COLO668 (cell line): Measurements from ENCODE around the gene NGDN.

Experiments
- DNase-seq: peaks from one replicate; lab custom pipeline; 2025; ENCODE audit not compliant: unreplicated experiment; lab: John Stamatoyannopoulos, UW

The NGDN gene

DNA sequence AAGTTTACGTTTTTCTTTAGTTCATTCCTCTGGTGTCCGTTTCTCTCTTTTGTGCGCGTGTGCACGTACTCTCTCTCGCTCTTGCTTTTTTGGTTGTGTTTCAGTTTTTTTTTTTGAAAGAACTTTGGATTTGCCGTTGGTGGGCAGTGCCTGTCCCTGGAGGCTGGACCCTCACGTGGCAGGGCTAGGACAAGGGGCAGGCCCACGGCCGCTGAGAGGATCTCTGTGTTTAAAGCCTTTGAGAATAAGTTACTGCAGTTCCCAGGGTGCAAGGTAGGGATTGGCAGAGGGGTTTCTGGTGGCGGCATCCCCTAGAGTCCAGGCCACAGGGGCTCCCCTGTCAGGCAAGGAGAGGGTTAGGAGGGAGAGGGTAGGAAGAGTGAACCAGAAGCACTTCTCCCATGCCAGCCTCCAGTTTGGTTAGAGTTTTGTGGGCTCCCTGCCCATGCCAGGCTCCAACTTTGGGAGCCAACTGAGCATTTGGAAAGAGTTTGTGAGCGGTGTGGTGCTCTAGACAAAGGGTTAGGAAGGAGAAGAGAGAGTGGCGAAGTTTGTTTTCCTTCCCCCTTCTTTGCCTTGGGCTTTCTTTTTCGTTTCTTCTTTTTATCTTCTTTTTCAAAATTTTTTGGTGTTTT lies 51.5 kb downstream of the NGDN start:
- DNase-seq = no peak

DNA sequence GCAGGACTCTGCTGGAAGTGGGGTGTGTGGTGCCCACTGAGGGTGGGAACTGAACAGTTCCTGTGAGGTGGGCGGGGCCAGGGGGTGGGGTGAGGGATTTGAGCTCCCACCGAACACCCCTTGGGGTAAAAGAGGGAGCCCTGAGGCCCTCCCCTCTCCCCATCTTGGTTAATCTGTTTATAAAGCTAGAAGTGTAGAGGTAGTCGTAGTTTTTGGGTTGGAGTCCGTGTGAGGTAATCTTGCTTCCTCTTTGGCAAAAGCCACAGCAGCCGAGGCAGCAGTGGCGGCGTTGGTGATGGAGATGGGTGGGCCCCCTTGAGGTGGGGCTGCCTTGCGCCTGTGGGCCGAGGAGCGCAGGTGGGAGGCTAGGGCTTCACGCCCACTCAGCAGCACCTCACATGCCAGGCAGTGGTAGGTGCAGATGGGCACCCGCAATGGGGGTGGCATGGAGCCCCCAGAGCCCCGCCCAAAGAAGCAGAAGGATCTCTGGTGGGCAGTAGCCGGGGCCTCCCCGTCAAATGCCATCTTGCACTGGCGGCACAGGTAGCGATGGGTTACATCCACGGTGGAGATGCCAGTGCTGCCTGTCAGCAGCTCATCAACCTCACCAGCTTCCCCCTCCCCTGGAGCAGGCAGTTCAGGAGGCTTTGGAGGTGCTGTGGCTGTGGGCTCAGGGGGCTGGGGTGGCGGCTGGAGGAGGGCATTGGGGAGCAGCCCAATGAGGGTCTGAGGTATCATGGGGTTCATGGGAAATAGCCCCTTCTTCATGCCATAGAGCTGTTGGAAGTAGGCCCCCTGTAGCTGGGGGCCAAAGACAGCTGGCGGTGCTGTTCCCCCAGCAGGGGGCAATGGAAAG lies 52.5 kb downstream of the NGDN start:
- DNase-seq = no peak

DNA sequence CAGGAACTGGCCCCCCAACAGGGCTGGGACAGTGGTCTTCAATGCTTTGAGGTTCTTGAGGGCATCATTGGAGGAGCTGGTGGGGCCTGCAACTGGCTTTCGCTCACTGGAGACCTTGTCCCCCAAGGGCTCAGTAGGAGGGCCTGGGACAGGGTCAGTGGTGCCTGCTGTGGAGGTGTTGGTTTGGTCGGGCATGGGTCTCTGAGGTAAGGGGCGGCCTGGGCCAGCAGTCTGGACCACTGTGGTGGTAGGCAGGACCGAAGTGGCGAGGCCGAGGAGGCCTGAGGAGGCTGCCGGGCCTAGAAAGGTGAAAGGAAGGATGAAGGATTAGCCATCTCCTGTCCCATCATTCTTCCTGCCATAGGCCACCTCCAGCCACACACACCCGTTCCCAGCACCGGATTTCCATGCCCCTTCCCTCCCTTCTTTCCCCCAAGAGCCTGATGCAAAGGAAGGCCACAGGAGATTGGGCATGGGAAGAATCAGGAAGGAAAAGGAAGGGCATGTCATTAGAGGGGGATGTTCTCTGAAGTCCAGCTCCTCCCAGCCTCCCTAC lies 53.2 kb downstream of the NGDN start:
- DNase-seq = no peak

DNA sequence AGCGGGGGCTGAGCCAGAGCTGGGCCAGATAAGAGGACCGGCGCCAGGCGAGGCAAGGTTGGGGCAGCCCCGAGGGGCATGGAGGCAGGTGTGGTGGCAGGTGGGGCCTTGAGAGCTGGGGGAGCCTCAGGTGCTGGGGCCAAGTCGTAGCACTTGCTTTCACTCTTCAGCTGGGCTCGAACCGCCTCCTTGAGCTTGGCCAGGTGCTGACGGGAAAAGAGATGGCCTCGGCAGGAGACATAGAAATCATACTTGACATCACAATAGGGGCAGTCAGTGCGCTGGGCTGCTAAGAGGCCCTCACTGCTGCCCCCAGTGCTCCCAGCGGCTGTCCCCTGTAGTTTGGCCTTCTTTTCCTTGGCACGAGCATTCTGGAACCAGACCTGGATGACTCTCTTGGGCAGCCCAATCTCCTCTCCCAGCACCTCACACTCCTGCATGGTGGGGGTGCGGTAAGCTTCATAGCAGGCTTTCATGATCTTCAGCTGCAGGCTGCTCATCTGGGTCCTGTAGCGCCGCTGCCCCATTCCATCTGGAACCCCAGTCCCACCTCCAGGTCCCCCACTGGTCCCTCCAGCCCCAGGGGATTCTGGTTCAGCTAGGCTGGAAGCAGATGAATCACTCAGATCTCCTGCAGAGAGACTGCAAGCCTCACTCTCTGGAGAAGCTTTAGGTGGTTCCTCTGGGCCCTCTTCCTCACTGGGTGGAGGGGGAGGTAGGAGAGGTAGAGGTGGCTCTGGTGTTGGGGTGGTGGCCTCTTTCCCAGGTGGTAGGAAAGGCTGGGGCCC lies 53.9 kb downstream of the NGDN start:
- DNase-seq = no peak

DNA sequence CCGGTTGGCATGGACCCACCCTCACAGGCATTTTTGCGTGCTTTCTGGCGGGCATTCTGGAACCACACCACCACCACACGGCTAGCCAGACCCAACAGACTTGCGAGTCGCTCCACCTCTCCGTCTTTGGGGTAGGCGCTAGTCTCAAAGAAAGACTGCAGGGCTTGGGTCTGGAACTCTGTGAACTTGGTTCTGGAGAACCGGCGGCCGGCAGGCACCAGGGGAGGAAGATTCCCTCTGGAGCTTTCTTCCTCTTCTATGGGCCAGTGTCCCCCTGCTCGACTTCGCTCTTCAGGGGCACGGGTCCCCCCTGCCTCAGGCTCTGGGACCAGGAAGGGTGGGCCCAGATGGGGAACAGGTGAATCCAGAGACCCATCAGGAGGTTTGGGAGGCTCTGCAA lies 55.5 kb downstream of the NGDN start:
- DNase-seq = no peak

DNA sequence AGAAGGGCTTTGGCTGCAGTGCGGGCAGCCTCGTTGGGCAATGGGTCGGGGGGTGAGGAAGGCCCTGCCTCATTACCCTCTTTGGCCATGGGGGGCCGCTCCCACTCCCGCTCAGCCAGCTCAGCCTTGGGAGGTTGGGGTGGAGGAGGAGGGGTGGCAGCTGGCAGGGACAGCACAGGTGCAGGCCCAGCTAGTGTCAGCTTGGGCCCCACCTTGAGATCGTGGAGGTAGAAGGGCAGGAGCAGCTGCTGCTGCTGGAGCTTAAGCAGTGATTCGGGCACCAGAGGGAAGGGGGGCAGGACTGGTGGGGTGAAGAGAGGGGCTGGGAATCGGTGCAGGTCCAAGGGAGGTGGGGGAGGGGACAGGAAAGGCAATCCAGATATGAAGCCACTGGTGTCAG lies 56.1 kb downstream of the NGDN start:
- no peak for DNase-seq
